HG03159 (cell line): ENCODE measurements around the gene UNC13D.
"Not testable (repeated sequence)": the region's sequence is repeated elsewhere in the genome, so short reads cannot be mapped to it uniquely, and the experiment has no call there.

Experiments
- ATAC-seq: cut with Tn5 transposase; IDR thresholded peaks from one replicate; pipeline ENCODE4 v1.9.1; 2021; ENCODE audit warnings: mild to moderate bottlenecking, moderate library complexity; ENCODE audit not compliant: unreplicated experiment

UNC13D gene

DNA sequence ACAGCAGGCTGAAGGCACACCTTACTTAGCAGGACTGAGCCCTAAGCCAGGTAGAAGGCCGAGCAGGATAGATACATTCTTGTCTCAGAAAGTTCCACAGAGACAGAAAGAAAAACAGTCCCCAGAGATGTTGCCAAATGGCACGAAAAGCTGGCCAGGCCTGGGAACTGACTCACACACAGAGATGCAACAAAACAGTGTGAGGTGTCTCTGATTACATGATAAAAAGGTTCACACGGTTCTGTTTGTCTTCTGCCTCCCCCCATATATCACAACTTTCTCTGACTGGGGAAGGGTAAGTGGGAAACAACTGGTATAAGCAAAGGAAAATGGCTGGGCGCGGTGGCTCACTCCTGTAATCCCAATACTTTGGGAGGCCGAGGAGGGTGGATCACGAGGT, 9.2 kb upstream of the UNC13D start:
- no peak for ATAC-seq

DNA sequence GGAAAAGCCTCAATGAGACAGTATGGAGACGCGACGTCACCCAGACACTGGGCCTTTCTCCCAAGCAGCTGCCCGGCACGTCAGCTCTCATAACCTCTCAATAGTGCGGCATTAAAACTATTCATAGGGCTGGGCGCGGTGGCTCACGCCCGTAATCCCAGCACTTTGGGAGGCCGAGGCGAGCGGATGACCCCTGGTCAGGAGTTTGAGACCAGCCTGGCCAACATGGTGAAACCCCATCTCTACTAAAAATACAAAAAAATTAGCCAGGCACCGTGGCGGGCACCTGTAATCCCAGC, 7.4 kb upstream of the UNC13D start:
- not testable (repeated sequence) for ATAC-seq

DNA sequence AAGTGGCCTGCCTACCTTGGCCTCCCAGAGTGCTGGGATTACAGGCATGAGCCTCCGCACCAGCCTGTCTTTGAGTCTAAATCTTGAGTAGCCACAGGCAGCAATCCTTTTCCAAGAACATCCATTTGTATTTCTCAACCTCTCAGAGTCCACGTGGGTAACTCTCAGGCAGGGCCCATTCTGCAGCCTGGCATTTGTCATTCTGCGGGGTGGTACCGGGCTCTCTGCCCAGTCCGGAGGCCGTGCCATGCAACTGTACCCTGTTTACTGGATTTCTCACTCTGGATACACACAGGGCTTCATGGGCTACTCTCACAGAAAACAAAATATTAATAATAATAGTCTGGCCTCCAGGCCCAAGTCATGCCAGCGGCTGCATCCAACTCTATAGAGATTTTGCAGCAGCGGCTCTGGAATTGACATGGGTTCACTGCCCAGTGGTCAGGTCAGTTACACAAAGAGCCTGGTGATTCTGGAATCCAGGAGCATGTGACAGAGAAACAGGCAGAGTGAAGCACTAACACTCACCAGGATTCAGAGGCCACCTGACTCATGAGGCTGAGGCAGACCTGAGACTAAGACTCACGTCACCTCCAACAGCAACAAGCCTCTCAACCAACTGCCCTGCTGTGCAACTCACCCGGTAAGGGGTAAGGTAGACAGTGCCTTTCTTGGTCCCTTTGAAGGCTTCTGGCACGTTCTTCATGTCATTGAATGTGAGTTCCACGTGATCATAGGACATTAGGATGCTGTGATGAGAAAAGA, 6.9 kb upstream of the UNC13D start:
- no peak for ATAC-seq

DNA sequence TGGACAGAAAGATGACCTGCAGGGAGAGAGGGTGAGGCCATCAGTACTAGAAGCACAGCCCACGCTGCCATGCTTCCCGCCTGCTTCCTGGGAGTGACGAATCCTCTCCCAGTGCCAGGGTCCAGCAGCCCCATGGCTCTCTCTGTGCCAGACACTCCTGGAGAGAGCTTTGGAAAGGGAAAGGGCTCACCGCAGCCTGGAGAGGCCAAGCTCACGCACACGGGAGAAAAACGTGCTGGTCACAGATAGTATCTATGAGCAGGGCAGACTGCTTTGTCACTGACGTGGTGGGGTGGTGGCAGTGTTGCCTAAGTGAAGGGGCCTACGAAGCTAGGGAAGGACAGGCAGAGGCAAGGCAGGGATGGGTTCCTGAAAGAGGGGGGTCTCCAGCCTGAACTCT, 5.5 kb upstream of the UNC13D start:
- no peak for ATAC-seq

DNA sequence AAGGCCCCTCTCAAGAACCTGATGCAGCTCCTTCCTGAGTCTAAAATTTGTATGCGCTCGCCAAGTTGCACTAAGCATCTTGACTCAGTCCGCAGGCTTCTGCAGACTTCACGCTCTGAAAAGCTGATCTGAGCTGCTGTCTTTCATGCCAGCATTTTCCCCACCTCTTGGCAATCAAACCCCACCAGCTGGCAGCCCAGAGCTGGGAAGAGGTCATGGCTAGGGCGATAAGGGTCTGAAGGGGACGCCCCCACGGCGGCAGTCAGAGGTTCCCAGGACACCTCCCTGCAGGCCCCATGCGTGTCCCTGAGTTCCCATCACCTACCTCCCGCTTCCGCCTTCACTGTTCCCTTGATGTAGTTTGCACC, 5.1 kb upstream of the UNC13D start:
- no peak for ATAC-seq

DNA sequence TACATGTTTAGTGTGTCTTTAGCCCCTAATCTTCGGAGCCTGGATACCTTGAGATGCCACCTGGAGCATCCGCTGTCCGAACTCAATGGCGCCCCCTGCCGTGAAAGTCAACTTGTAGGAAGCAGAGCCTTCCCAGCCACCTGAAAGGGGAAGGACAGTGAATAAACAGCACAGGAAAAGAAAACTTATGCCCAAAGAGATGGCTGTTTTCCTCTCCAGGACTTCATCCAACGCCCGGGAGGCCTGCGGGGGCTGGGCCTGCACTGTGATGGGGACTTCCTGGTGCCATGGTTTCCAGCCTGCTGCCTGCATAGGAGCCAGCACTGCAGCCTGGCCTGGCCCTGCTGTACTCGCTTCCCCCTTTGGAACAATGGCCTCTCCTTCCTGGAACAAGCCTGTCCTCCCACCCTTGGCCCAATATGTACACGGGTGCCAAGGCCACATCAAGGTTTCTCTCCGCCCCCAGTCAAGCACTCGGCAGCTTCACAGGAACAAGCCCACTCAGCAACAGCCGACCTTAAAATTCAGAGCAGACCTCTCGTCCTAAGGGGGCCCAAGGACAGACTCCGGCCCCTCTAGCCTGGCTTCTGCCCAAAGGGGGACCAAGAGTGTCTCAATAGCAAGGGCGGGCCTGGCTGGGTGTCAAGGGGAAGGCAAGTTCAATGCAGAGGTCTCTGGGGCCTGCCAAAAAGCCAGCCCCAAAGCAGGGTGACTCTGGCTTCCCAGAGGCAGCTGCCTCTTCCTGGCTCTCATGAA, 4.5 kb upstream of the UNC13D start:
- ATAC-seq: no peak

DNA sequence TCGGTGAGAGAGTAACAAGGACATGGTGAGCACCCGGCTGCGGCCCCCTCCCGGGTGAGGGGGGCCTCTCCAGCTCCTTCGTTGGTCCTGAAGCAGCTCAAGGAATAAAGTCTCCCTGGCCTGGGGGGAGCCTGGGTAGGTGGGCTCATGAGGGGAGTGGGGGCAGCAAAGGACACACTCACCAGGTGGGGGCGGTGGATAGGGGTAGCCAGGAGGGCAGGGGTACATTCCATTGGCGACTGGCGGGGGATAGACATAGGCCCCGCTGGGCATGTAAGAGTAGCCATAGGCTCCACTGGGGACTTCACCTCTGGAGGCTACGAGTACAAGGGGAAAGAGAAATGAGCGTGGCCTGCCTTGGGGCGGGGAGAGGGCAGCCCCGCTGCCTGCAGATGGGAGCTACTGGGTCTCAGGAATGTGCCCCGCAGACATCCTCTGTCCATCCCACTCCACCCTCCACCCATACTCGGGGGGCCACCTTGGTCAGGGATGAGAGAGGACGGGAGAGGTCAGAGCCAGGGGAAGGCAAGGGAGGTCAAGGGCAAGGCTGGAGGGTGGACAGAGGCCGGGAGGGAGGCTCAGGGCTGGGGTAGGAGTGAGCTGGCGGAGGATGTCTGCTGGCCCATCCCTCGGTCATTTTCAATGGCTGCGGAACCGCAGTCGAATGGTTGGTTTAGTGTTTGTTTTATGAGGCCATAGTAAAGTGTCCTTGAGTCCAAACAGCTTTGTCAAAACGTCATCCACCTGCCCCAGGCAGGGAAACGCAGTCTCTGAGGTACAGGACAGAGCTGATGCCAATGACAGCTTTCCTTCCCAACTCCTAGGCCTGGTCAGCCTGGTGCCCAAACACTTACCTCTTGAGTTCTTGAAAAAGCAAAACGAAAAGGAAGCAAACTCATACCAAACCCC, 3.7 kb upstream of the UNC13D start:
- ATAC-seq: no peak

DNA sequence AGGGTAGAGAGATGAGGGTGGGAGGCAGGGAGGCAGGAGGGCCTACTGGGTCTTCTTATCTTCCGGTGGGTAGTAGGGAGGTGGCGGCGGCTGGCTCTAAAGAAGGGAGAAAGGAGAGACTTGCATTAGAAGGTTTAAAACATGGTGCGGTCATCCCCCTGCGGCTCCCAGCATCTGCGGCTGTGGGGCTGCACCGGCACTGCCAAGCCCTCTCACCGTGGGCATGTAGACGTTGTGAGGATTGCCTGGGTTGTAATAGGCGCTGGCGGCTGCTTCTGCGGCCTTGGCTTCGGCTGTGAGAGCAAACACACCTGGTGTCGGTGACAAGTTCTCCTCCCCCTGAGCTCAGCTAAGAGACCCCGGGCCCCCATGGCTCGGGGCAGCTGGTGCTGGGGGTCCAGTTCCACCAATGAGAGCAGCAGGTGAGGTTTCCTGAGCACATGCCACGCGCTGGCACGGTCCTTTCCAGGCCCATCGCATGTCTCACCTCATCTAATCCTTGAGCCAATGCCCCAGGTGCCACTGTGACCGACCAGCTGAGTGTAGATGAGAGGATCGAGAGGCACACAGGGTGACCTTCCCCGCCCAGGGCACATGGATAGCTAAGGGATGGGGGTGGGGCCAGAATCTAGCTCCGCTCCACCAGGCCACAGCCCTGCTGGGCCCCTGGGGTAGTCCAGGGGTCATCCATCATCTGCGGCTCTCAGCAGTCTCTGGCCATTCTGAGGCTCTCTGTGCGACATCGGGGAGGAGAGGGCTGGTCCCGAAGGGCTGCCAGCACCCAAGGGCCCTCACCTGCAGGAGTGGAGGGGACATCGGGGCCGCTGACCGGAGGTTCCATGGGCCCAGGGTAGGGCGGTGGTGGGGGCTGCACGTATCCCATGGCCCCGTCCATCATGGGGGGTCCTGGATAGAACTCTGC, 2.7 kb upstream of the UNC13D start:
- no peak for ATAC-seq

DNA sequence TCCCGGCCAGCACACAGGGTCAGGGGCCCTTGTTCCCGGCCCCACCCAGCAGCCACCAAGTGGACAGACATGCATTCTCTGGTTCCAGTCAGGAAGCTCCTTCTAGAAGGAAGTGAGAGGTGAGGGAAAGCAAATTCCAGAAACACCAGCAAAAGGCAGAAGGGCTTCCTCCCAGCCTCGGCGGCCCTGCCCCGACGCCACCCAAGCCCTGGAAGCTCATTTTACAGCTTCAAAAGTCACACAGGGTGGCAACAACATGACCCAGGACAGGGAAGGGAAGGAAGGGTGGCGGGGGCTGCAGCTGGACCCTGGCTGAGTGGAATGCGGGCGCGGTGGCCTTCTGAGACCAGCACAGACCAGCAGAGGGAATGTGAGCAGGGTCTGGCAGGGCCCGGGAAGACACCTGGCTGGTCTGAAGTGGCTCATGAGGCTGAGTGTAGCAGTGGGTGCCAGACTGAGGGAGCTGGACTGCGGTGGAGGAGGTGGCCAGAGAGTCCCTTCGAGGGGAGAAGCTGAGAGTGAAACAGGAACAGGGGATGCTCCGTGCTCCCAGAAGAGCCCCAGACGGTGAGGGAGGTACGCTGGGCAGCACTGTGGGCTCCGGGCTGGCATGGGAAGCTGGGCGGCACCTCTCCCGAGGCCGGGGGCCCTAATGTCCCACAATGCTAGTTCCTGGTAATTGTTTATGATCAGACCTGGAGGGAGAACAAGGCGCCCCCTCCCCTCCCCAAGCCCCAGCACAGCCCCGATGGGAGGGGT, 1.9 kb upstream of the UNC13D start:
- ATAC-seq: no peak

DNA sequence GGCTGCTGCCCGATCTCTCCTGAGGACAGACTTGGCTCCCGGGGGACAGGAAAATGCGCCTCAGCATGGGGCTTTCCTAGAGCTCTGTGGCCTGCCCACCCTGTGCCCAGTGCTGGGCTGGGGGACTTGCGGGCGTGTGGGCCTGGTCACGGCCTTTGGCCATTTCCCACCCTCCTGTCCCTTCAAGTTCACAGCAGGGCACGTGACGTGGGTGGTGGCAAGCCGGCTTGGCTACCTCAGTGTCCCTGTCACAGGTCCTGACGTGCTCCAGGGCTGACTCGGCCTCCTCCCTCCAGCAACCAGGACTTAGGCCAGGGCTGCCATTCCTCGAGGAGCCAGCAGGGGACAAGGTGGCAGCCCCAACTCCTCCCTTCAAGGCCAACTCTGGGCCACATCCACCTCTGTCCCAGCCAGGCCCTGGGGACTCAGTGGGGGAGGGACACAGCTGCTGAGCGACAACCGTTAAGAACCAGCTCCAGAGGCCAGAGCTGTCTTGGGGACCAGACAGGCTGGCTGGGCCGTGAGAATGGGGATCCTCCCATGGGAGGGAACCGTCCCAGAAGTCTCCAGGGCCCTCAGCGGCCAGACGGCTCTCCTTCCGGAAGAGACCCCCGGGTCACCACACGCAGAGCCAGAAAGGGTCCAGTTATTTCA, 981 bp upstream of the UNC13D start:
- ATAC-seq: peak; percentile 76

DNA sequence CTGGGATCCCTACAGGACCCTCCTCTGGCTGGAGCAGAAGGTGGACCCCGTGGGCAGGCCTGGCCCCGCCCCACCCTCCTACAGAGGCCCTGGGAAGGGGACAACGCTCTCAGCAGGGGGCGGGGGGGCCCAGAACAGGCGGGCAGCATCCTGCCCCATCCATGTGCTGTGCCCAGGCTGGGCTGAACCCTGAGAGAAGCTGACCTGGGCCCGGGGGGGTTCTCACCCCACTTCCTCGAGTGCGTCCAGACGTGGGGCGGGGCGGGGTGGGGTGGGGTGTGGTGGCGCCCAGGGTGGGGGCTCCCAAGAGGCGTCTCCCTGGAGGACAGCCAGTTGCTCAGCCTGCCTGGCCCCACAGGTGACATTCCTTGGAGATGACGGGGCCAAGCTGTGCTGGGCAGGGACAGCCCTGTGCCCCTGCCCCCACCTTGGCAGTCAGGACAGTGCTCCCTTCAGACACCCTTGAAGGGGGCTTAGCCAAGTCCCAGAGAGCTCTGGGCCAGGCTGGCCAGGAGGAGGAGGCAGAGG, 390 bp upstream of the UNC13D start:
- ATAC-seq: peak; percentile 17

DNA sequence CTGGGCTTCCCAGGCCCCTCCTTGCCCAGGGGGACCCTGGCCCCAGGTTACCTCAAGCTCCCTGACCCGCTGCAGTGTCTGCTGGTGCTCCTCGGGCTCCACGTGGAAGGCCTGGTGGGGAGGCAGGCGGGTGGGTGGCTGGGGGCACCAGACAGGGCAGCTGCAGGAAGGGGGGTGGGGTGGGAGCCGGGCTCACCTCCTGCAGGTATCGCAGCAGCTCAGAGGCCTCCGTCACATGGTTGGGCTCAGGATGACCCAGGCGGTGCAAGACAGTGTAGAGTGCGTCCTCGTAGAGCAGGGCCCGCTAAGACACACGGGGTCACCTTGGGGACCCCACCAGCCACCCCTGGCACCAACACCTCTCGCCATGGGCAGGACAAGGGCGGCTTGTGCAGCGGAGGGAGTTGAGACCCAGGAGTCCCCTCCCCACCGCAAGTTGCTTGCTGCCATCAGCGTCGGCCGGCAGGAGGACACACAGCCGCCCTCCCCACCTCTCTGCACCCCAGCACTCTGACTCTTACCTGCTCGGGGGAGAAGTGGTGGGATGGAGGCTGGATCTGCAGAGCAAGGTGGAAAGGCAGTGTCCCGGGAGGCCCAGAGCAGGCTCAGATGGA, 1.1 kb downstream of the UNC13D start:
- ATAC-seq: no peak

DNA sequence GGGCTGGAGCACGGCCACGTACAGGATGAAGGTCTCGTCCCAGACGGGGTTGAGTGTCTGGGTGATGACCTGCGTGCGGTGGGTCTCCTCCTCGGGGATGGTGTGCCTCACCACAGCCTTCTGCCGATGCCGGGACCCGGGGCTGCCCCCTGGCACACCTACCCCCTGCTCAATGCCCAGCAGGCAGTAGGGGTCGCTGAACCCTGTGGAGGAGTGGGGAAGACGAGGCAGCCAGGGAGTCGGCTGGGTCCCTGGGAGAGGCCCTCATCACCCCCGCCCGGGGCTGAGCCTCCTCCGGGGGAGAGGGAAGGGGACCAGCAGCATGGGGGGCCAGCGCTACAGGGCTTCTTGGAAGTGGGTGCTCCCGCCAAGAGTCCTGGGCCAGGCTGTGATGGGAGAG, 1.8 kb downstream of the UNC13D start:
- no peak for ATAC-seq

DNA sequence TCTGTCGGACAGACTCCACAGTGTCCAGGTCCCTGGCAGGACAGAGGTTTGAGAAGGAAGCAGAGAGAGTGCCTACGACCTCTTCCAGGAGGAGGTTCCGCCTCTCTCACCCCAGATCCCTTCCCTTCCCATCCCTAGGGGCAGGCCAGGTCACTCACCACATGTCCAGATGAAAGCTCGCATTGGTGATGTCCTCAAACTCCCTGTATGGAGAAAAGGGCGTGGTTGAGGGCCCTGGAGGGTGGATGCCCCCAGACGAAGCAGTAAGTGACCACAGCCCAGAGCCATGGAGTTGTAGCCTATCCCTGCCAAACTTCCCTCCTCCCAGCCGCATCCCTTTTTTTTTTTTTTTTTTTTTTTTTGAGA, 3.4 kb downstream of the UNC13D start:
- ATAC-seq: no peak

DNA sequence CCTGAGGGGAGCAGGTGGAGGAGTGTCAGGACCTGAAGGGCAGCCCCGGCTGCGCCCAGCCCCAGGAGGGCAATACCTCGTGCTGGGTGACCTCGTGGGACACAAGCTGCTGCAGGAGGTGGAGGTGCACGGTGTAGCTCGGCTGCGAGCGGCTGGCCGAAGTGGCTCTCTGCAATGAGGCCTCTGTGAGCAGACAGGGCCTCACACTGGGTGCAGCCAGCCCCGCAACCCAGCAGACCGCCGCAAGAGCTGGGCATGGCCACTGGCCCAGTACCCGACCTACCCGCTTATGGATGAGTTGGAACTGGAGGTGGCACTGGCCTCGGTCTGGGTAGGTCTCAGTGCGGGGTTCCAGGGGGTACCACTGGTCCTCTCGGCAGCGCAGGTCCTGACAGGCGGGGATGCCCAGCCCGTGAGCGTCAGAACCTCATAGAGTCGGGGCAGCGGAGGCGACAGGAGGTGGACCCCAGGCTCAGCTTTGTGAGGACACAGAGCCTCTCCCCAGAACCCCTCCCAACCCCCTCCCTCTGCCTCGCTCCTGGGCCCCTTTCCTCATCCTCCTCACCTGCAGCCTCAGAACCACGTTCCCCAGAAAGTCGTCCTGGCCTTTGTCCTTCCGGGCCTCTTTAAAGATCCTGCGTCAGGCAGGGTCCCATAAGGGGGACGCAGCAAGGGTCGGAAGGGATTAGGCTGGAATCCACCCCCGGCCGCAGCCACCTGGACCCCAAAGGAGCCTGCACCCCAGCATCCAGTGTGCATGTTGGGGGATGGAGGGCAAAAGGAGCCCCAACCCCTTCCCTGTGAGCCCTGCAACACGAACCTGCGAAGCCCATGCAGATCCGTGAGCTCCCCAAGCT, 4.0 kb downstream of the UNC13D start:
- no peak for ATAC-seq

DNA sequence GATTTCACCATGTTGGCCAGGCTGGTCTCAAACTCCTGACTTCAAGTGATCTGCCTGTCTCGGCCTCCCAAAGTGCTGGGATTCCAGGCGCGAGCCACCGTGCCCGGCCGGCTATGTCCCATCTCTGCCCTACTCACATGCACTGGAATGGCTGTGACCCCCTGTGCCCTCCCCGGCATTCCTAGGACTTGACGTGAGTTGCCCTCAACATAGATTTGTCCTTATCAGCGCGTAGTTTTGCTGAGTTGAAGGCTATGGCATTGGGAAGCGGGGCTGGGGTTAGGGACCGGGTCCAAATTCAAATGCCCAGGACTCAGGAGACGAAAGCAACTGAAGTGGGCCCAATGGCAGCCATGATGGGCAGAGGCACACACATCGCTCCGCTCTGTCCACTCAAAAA, 5.8 kb downstream of the UNC13D start:
- no peak for ATAC-seq

DNA sequence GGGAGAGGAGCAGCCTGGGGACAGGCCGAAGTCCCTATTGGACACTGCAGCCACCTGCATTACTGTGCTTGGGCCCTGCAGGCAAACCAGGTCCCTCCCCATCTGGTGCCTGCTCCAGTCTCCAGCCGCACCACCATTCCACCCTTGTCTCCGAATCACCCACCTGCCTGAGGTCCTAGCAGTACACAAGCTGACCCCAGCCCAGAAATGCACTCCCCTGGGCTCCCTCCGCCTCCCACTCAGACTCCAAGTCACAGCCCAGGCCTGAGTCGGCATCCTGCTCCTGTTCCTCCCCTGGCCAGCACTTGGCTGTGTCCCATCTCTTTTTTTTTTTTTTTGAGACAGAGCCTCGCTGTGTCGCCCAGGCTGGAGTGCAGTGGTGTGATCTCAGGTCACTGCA, 6.3 kb downstream of the UNC13D start:
- no peak for ATAC-seq

DNA sequence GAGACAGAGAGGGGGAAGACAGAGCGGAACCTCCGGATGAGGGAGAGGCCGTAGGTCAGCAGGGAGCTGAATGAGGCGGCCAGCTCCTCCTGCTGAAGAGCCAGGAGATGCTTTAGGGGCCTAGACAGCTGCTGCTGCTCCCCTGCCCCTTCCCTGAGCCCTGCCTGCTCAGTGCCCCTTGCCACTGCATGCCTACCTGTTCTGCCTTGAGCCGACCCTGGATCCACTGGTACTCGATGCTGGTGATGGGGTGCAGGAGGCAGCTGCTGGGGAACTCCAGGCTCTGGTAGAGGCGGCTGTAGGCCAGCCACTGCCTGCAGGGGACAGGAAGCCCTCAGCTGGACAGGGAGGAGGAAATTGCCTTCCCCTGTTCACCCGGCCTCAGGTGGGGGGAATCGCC, 7.6 kb downstream of the UNC13D start:
- ATAC-seq: no peak
